Activated naive CD4-positive, alpha-beta T cell treated with Interleukin-2 at 50 U/mL for 16 hours (primary cell): ENCODE data around the gene PLEKHO2.
"Not testable (repeated sequence)": the region's sequence is repeated elsewhere in the genome, so short reads cannot be mapped to it uniquely, and the experiment has no call there.

Experiments
- DNase-seq: peaks from one replicate; pipeline ENCODE4 v3.0.0-alpha.2; 2020

Gene PLEKHO2

GRCh38 chr15:64841344-64842095 is at the start of gene PLEKHO2:
TSS of gene PLEKHO2 (plus strand) at chr15:64841915. CDS start at chr15:64842017, 102 bp downstream.
- DNase-seq, result peak; percentile 86

- DNase-seq, result no peak
Observed at GRCh38 chr15:64792282-64792681, 49.4 kb upstream of the PLEKHO2 start.

- not testable (repeated sequence) for DNase-seq
Observed at GRCh38 chr15:64795299-64795698, 46.4 kb upstream of the PLEKHO2 start.

- DNase-seq, result not testable (repeated sequence)
Observed at GRCh38 chr15:64795921-64796320, 45.8 kb upstream of the PLEKHO2 start.

- not testable (repeated sequence) for DNase-seq
Observed at GRCh38 chr15:64798905-64799304, 42.8 kb upstream of the PLEKHO2 start.

- no peak for DNase-seq
Observed at GRCh38 chr15:64800476-64800875, 41.2 kb upstream of the PLEKHO2 start.

GRCh38 chr15:64803526-64803925 is 38.2 kb upstream of the PLEKHO2 start:
- DNase-seq, result no peak

GRCh38 chr15:64804619-64805018 is 37.1 kb upstream of the PLEKHO2 start:
- no peak for DNase-seq

GRCh38 chr15:64806509-64806908 is 35.2 kb upstream of the PLEKHO2 start:
- DNase-seq, result no peak

GRCh38 chr15:64807051-64807749 is 34.5 kb upstream of the PLEKHO2 start:
- DNase-seq, result no peak

- DNase-seq, result no peak
Observed at GRCh38 chr15:64807751-64808222, 33.9 kb upstream of the PLEKHO2 start.

GRCh38 chr15:64808785-64809453 is 32.8 kb upstream of the PLEKHO2 start:
- no peak for DNase-seq

- peak; percentile 72 for DNase-seq
Observed at GRCh38 chr15:64809649-64810496, 31.8 kb upstream of the PLEKHO2 start.

GRCh38 chr15:64810497-64811326 is 31.0 kb upstream of the PLEKHO2 start:
- no peak for DNase-seq

GRCh38 chr15:64813075-64813474 is 28.6 kb upstream of the PLEKHO2 start:
- DNase-seq, result no peak

- DNase-seq, result not testable (repeated sequence)
Observed at GRCh38 chr15:64814283-64814682, 27.4 kb upstream of the PLEKHO2 start.

- not testable (repeated sequence) for DNase-seq
Observed at GRCh38 chr15:64814965-64815364, 26.8 kb upstream of the PLEKHO2 start.

- DNase-seq, result no peak
Observed at GRCh38 chr15:64816452-64816851, 25.3 kb upstream of the PLEKHO2 start.

- DNase-seq, result no peak
Observed at GRCh38 chr15:64824929-64825430, 16.7 kb upstream of the PLEKHO2 start.

GRCh38 chr15:64825431-64826294 is 16.1 kb upstream of the PLEKHO2 start, which contains the start of gene PIF1:
TSS of gene PIF1 (minus strand) at chr15:64825647. CDS start at chr15:64824335, 1,312 bp downstream.
- peak; percentile 89 for DNase-seq
